NCI-H1092 (cell line): ENCODE measurements around the gene SLAMF8.
A peak's percentile ranks its signal among the peaks of the same experiment; 100 is the strongest.

ENCODE experiments used
- DNase-seq: peaks from one replicate; lab custom pipeline; 2025; lab: John Stamatoyannopoulos, UW

Gene SLAMF8

DNA sequence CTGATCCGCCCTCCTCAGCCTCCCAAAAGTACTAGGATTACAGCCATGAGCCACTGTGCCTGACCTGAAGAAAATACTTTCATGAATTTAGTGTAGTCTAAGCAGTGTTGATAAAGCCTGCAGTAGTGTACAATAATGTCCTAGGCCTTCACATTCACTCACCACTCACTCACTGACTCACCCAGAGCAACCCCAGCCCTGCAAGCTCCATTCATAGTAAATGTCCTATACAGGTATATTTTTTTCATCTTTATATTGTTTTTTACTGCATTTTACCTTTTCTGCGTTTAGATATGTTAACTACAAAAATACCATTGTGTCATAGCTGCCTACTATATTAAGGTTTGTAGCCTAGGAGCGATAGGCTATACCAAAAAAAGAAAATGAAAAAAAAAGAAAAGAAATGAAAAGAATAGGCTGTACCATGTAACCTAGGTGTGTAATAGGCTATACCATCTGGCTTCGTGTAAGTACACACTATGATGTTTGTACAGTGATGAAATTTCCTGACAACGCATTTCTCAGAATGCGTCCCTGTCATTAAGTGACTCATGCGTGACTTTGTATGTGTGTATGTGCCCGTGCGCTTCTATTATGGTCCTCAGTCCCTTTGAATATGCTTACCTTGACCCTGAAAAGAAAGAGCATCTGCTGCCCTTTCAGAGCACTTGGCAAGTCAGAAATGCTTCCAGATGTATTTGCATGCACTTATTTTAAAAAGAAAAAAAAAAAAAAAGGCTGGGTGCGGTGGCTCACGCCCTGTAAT lies 9.2 kb upstream of the SLAMF8 start:
- DNase-seq = peak; percentile 69

DNA sequence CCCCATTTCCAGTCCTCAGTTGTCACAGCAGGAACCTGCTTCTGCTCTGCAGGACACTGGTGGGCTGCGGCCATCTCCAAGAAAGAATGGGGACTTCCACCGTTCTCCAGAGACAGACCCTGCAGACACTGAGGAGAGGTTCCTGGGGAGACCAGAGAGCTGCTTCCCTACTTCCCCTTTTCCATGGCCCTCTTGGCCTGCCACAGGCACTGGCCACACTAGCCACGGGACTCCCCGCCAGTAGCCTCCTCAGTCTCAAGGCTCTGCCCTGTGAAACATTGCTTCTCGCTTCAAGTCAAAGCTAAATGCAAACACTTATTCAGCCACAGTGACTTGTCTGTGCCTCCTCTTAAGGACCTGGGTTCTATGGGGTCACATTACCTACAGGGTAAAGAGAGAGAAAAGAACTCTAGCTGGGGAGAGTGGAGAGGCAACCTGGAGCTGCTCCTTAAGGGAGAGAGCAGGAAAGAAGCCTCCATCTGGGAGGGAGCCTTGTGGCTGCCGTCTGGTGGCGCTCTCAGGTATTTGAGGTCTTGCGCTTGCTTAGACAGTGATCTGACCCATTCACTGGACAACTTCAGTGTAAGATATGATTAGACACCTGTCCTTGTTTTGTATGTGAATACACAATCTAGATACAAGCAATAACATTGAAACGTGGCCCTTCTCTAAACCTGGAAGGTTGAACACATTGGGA lies 5.4 kb upstream of the SLAMF8 start:
- DNase-seq = peak; percentile 43

- no peak for DNase-seq
Measured at GRCh38 chr1:159823406-159823805, 3.3 kb upstream of the SLAMF8 start.

- DNase-seq = no peak
Measured at GRCh38 chr1:159825564-159825963, 1.1 kb upstream of the SLAMF8 start.

DNA sequence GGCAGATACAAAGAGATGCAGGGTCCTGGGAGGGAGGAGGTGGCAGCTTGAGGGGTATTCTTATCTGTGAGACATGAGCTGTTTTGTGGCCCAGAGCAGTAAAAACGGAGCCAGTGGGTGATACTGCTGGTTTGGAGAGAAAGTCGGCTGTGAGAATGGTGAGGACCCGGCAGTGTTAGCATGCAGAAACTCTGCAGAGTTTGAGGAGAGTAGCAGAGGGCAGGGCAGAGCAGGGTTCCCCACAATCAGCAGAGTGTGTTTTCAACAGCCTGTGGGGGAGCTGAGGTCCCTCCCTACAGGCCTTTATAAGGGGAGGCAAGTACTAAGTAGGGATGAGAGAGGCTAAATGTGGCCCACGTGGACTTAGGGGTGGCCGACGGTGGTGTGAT lies 423 bp downstream of the SLAMF8 start:
- no peak for DNase-seq

DNA sequence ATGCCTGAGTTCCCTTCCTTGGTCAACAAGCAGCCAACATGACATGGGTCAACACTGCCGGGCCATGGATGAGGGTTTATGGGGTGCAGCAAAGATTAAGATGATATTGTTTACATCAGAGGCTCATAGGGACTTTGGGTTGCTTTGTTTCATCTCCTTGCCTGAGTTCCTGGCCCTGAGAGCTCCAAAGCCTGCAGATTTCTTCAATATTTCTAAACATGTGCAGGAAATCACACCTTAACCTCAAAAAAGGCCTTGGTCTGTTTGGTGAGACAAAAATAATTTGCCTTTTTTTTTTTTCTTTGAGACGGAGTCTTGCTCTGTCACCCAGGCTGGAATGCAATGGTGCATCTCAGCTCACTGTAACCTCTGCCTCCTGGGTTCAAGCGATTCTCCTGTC lies 876 bp downstream of the SLAMF8 start:
- DNase-seq = no peak

- no peak for DNase-seq
Measured at GRCh38 chr1:159828176-159828575, 1.5 kb downstream of the SLAMF8 start.

DNA sequence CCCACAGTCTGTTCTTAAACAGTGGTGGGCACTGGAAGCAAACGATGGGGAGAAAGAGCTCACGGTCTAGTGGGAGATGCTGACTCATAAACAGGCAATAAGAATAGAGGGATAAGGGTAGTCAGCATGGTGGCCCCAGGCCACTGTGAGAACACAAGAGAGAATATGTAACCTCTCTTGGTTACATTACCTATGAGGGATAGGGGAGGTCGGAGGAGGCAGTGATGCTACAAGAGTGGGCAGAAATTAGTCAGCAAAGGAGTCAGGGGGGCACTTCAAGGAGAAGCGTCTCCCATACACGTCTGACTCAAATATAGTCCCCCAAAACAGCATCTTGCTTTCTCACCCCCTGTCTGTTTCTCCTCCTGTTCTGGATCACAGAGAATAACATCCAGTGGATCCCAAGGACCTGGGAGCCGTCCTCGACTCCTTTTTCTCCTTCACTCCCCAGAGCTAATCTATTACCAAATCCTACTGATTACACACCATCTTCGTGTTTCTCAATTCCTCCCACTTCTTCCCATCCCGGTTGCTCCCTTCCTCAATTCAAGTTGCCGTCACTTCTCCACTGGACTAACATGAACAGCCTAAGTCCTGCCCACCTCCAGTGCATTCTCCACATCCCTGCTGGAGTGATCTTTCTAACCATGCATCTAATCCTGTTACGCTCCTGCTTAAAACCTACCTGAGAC lies 2.1 kb downstream of the SLAMF8 start:
- DNase-seq = no peak

- DNase-seq = no peak
Measured at GRCh38 chr1:159829273-159829634, 2.6 kb downstream of the SLAMF8 start.

DNA sequence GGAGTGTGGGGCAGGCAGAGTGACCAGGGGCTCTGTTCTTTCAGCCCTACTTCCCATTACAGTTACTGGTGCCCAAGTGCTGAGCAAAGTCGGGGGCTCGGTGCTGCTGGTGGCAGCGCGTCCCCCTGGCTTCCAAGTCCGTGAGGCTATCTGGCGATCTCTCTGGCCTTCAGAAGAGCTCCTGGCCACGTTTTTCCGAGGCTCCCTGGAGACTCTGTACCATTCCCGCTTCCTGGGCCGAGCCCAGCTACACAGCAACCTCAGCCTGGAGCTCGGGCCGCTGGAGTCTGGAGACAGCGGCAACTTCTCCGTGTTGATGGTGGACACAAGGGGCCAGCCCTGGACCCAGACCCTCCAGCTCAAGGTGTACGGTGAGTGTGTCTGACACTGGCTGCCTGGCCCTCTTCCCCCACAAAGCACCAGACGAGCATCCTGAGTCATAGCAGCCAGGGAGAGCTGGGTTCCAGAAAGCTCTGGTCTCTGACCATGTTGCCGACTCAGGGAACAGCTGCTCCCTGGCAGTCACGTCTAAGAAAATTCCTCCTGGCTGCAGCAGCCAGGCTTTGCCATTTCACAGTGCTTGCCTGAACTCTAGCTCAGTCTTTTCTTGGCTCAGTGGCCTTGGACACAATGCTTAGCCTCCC lies 3.3 kb downstream of the SLAMF8 start:
- no peak for DNase-seq

GRCh38 chr1:159830722-159831121 lies 4.0 kb downstream of the SLAMF8 start:
- no peak for DNase-seq

DNA sequence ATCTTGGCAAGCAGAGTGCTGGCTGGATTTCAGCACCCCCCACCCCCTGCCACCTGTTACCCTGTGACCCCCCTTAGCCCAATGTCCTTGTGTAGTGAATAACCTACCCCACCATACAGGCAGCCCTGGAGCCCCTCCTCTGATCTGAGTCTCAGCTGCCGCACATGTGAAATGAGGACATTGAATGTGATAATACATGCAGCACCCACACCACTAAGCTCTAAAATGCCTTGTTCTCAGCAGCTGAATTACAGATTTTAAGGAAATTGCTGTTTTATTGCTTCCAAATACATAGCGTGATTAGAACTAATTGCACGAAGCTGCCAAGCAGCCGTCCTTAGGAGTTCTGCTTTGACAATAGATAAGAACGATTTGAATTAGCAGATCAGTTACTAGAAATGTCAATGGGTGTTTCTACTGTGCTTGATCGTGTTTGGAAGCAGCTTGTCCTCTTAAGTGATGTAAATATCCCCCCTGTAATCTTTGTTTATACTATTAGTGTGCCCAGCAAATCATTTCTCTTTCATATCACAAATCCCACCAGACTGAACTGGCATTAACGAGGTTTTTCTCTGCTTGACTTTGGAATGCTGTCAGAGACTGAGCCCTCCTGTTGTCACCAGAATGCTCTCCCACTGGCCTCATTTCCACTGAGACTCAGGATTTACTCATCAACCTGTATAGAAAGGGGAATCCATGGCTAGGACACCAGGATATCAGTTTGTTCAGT lies 4.9 kb downstream of the SLAMF8 start:
- no peak for DNase-seq

DNA sequence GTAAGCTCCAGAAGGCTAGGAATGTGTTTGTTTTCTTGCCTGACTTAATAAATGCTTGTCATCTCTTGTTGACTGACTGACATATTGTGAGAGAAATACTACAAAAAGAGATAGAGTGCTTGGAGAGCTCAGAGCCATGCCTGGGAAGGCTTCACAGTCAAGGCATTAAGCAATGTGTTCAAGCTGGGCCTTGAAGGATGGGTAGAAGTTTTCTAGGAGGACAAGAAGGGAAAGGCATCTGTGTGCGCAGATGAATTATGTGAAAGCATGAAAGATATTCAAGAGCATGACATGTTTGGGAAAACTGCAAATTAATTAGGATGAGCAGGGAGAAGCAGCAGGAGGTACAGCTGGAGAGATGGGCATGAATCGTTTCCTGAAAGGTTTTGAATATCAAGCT lies 5.6 kb downstream of the SLAMF8 start:
- DNase-seq = no peak

DNA sequence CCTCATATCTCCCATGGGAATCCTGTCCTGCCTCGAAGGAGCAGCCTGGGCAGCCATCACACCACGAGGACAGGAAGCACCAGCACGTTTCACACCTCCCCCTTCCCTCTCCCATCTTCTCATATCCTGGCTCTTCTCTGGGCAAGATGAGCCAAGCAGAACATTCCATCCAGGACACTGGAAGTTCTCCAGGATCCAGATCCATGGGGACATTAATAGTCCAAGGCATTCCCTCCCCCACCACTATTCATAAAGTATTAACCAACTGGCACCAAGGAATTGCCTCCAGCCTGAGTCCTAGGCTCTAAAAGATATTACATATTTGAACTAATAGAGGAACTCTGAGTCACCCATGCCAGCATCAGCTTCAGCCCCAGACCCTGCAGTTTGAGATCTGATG lies 8.7 kb downstream of the SLAMF8 start:
- DNase-seq = no peak

GRCh38 chr1:159835862-159836525 lies 9.3 kb downstream of the SLAMF8 start:
- DNase-seq = no peak

- DNase-seq = no peak
Measured at GRCh38 chr1:159838715-159839114, 12.0 kb downstream of the SLAMF8 start.

DNA sequence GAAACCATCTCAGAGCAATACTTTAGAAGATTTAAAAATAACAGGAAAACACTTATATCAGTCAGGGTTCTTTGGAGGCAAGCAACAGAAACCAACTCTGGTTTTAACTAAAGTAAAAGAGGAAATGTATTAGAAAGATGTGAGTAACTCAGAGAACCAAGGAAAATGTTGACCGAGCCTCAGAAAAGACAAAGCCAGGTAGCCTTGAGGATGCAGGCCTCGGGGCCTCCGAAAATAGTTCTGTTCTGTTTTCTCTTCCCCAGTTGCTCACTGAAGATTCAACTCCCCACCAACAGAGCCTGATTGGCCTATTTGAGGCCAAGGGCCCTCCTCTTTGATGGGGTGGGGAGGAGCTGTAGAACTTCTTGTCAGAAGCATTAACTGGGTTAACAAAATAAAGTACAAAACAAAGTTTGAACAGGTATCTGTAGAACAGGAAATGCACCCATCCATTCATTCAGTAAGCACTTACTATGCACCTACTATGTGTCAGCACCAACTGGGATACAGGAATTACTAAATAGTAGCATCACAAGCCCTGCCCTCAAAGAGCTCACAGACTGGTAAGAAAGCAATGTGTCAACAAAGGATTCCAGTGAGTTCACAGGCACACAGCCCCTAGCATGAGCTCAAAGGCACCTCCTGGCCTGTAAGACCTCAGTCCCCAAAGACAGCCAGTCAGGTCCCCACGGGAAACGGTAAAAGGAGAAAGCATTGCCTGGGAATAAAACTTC lies 12.6 kb downstream of the SLAMF8 start:
- no peak for DNase-seq

DNA sequence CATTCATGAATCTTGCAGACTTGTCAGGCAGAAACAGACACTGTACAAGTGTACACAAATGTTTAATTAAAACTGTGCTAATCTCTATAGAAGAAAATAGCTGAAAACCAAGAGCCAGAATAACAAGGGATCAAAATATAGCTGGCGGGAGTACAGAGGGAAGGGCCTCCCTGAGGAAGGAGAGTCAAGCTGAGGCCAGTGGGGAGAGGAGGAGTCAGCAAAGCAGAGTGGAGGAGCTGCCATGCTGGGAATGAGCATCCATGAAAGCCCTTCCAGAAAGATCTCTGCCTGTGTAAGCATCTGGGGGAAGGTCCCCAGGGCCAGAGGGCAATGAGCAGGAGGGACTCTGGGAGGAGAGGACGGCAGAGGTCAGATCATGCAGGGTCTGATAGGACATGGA lies 15.1 kb downstream of the SLAMF8 start:
- no peak for DNase-seq

DNA sequence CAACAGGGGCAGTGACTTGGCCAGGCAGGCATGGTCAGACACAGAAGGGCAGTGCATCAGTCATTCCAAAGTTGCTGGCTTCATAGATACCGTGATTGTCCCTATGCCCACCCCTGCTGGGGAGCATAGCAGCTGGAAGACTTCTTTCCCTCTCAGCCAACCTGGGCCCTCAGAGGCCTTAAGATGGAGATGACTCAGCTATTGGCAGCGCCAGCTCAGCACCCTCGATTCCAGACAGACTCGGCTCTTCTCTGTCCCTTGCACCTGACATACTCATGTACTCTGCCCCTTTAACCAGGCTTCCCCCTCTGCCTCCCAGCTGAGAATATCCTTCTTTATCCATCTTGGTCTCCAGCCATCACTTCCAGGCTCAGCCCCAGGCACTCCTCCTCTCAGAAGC lies 16.8 kb downstream of the SLAMF8 start:
- no peak for DNase-seq

GRCh38 chr1:159845751-159846629 lies 19.3 kb downstream of the SLAMF8 start:
- no peak for DNase-seq
